ENCODE results near the gene CFAP74. TPM values are rescaled to one million over a fixed set of nuclear protein-coding genes. Genes with fewer than 3 reads are reported as not detected.

Gene CFAP74
- total and polyA plus RNA-seq, 2 of the 13 experiments (the other 11 are each of a cell fraction or from before 2014, with no cell fraction given), result 0.27 to 0.62 TPM

GRCh38 chr1:2049225-2049717 is 45.7 kb upstream of the CFAP74 start (continued):
- TF ChIP-seq ZNF703 (CRISPR knock-in tag; IDR thresholded peaks at IDR 0.05; ENCODE audit: borderline replicate concordance) (0 out of 2 replicates have a peak, but pooled peaks have one; percentile 18), ZNF615 (CRISPR knock-in tag; IDR thresholded peaks at IDR 0.05; ENCODE audit: borderline replicate concordance) (no peak), NONO (IDR thresholded peaks at IDR 0.05) (no peak), NONO (CRISPR knock-in tag; conservative IDR thresholded peaks at IDR 0.05) (0 out of 2 replicates have a peak, but pooled peaks have one; percentile 19), ELF3 (CRISPR knock-in tag; IDR thresholded peaks at IDR 0.05) (0 out of 2 replicates have a peak, but pooled peaks have one; percentile 8), ZNF274 (CRISPR knock-in tag; IDR thresholded peaks at IDR 0.05) (peak; percentile 52; the same call in 1 of the 2 replicates), ZBTB20 (CRISPR knock-in tag; IDR thresholded peaks at IDR 0.05; ENCODE audit: borderline replicate concordance, low read depth) (peak; percentile 89), ATF1 (CRISPR knock-in tag; IDR thresholded peaks at IDR 0.05) (no peak), MTF2 (CRISPR knock-in tag; IDR thresholded peaks at IDR 0.05; ENCODE audit: borderline replicate concordance) (peak; percentile 81; the same call in 1 of the 2 replicates), FOSL1 (CRISPR knock-in tag; IDR thresholded peaks at IDR 0.05; ENCODE audit: borderline replicate concordance) (no peak), REXO4 (CRISPR knock-in tag; IDR thresholded peaks at IDR 0.05; ENCODE audit: borderline replicate concordance) (0 out of 2 replicates have a peak, but pooled peaks have one; percentile 6), RFX1 (IDR thresholded peaks at IDR 0.05) (no peak), ZNF552 (CRISPR knock-in tag; IDR thresholded peaks at IDR 0.05; ENCODE audit: borderline replicate concordance) (peak; percentile 84; the same call in 1 of the 2 replicates), GTF3A (CRISPR knock-in tag; conservative IDR thresholded peaks at IDR 0.05) (no peak), ZNF788 (CRISPR knock-in tag; IDR thresholded peaks at IDR 0.05; ENCODE audit: borderline replicate concordance) (no peak), SOX13 (IDR thresholded peaks at IDR 0.05) (no peak), SOX13 (CRISPR knock-in tag; conservative IDR thresholded peaks at IDR 0.05 in 1 of 2, IDR thresholded peaks at IDR 0.05 in 1 of 2) (peak in 1 of 2 experiments; percentile 32; a peak in 1 of 4 replicates), CAMTA2 (CRISPR knock-in tag; IDR thresholded peaks at IDR 0.05; ENCODE audit: borderline replicate concordance) (no peak), ZNF205 (CRISPR knock-in tag; IDR thresholded peaks at IDR 0.05) (0 out of 2 replicates have a peak, but pooled peaks have one; percentile 53), ZNF124 (CRISPR knock-in tag; IDR thresholded peaks at IDR 0.05) (no peak), ZNF180 (CRISPR knock-in tag; IDR thresholded peaks at IDR 0.05; ENCODE audit: borderline replicate concordance, low read depth) (0 out of 2 replicates have a peak, but pooled peaks have one; percentile 7), THAP11 (CRISPR knock-in tag; IDR thresholded peaks at IDR 0.05) (0 out of 2 replicates have a peak, but pooled peaks have one; percentile 4), NPAS2 (CRISPR knock-in tag; IDR thresholded peaks at IDR 0.05; ENCODE audit: borderline replicate concordance) (no peak), SALL1 (CRISPR knock-in tag; IDR thresholded peaks at IDR 0.05) (peak; percentile 83), HHEX (CRISPR knock-in tag; IDR thresholded peaks at IDR 0.05) (no peak), ZSCAN9 (CRISPR knock-in tag; IDR thresholded peaks at IDR 0.05; ENCODE audit: borderline replicate concordance) (peak; percentile 85), ZNF441 (CRISPR knock-in tag; IDR thresholded peaks at IDR 0.05; ENCODE audit: borderline replicate concordance) (peak; percentile 39; the same call in 1 of the 2 replicates)
- TF ChIP-seq, protein P1, sequence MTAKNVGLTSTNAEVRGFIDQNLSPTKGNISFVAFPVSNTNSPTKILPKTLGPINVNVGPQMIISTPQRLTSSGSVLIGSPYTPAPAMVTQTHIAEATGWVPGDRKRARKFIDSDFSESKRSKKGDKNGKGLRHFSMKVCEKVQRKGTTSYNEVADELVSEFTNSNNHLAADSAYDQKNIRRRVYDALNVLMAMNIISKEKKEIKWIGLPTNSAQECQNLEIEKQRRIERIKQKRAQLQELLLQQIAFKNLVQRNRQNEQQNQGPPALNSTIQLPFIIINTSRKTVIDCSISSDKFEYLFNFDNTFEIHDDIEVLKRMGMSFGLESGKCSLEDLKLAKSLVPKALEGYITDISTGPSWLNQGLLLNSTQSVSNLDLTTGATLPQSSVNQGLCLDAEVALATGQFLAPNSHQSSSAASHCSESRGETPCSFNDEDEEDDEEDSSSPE (CRISPR knock-in tag; IDR thresholded peaks at IDR 0.05), result 0 out of 2 replicates have a peak, but pooled peaks have one; percentile 33
- TF ChIP-seq, protein P2, sequence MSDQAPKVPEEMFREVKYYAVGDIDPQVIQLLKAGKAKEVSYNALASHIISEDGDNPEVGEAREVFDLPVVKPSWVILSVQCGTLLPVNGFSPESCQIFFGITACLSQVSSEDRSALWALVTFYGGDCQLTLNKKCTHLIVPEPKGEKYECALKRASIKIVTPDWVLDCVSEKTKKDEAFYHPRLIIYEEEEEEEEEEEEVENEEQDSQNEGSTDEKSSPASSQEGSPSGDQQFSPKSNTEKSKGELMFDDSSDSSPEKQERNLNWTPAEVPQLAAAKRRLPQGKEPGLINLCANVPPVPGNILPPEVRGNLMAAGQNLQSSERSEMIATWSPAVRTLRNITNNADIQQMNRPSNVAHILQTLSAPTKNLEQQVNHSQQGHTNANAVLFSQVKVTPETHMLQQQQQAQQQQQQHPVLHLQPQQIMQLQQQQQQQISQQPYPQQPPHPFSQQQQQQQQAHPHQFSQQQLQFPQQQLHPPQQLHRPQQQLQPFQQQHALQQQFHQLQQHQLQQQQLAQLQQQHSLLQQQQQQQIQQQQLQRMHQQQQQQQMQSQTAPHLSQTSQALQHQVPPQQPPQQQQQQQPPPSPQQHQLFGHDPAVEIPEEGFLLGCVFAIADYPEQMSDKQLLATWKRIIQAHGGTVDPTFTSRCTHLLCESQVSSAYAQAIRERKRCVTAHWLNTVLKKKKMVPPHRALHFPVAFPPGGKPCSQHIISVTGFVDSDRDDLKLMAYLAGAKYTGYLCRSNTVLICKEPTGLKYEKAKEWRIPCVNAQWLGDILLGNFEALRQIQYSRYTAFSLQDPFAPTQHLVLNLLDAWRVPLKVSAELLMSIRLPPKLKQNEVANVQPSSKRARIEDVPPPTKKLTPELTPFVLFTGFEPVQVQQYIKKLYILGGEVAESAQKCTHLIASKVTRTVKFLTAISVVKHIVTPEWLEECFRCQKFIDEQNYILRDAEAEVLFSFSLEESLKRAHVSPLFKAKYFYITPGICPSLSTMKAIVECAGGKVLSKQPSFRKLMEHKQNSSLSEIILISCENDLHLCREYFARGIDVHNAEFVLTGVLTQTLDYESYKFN (CRISPR knock-in tag; conservative IDR thresholded peaks at IDR 0.05), result no peak

Measured in HepG2 (cell line).